NCI-H1092 (cell line): ENCODE data around the gene SMYD2.
"Not testable (repeated sequence)": the region's sequence is repeated elsewhere in the genome, so short reads cannot be mapped to it uniquely, and the experiment has no call there.

Experiments used
- DNase-seq: peaks from one replicate; lab custom pipeline; 2025; lab: John Stamatoyannopoulos, UW

Gene SMYD2

DNA sequence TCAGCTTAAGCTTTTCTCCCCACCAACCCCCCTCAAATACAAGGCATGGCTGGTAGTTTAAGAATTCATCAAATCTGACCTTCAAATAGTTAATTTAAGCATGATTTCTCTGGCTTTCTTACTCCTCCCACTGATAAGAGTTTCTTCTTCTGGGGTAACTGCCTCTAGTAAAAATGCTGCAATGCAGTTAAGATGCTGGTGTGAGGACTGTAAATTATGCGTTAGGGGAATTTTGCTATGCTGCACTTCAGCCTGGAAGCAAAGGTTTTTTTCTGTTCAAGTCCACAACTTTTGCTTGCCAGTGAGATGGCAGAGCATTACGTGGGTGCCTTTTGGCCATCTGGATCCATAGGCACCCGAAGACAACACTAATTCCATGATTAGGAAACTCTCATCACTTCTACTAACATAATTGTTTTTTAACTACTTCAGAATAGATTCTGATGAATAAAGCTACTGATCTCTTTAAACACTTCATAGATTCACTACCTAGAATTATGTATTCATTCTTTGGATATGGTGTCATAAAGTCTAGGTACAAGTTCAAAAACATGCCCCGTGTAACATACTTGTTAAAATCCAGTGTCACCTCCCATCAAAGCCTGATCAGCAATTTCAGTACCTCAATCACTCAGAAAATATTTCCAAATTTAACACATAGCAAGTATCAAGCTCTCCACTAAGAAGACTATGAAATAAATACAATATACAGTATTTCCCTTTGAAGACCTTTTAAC, 8.8 kb upstream of the SMYD2 start:
- no peak for DNase-seq

GRCh38 chr1:214272964-214273533, 7.9 kb upstream of the SMYD2 start:
- DNase-seq, result no peak

DNA sequence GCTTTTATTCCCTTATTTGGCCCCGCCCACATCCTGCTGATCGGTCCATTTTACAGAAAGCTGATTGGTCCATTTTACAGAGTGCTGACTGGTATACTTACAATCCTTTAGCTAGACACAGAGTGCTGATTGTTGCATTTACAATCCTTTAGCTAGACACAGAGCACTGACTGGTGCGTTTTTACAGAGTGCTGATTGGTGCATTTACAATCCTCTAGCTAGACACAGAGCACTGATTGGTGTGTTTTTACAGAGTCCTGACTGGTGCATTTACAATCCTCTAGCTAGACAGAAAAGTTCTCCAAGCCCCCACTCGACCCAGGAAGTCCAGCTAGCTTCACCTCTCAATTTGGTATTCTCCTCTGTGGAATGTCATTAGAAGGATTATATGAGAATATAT, 5.3 kb upstream of the SMYD2 start:
- DNase-seq, result not testable (repeated sequence)

DNA sequence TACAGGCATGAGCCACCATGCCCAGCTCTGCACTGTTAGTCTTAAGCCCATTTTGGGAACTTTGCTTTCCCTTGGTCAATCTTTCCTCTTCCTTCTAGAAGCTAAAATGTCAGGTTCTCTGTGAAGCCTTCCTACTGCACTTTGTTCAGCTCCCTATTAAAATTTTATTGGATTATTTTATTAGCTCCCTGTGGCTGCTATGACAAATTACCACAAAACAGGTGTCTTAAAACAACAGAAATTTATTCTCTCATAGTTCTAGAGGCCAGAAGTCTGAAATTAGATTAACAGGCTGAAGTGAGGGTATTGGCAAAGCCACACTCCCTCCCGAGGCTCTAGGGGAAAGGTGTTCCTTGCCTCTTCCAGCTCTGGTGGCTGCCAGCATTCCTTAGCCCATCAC, 4.2 kb upstream of the SMYD2 start:
- no peak for DNase-seq

- DNase-seq, result no peak
Measured at GRCh38 chr1:214277704-214278635, 3.0 kb upstream of the SMYD2 start.

GRCh38 chr1:214280386-214281020, 456 bp upstream of the SMYD2 start:
- no peak for DNase-seq

DNA sequence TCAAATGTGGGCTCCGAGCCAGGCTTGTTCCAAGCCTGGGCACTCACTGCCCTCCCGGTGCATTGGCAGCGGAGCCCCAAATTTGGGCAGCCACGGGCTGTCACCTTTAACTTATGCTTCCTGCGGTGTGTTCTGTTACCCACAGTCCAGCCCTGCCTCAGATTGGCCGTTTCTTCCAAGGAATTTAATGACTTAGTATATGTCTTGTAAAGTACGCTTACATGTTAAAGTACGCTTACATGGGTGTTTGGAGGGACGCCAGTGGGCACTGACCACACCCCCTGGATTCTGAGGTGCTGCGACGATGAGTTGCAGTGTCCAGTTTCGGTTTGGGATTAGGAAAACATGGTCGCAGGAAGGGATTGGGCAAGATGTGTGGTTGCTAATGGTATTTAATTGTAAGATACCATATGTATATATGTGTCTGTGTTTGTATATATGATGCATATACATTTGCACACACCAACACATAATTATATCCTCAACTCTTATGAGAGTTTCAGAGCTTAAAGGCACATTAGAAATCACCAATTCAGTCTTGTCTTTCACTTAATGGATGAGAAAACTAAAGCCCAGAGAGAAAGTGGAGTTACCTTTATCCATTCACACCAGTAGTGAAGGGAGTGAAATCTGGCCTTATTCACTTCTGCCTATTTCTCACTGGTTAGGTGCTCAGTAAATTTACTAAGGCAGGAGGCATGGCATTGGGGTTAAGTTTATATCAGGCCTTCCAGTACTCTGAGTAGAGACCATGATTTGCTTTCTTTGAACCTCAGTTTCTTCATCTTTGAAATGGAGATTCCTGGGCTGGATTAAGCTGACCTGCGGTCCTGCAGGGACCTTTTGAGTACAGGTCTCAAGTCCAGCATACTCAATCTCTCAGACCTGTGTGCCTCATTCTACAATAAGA, 1.0 kb downstream of the SMYD2 start:
- peak; percentile 15 for DNase-seq

- no peak for DNase-seq
Measured at GRCh38 chr1:214282630-214283242, 1.8 kb downstream of the SMYD2 start.

DNA sequence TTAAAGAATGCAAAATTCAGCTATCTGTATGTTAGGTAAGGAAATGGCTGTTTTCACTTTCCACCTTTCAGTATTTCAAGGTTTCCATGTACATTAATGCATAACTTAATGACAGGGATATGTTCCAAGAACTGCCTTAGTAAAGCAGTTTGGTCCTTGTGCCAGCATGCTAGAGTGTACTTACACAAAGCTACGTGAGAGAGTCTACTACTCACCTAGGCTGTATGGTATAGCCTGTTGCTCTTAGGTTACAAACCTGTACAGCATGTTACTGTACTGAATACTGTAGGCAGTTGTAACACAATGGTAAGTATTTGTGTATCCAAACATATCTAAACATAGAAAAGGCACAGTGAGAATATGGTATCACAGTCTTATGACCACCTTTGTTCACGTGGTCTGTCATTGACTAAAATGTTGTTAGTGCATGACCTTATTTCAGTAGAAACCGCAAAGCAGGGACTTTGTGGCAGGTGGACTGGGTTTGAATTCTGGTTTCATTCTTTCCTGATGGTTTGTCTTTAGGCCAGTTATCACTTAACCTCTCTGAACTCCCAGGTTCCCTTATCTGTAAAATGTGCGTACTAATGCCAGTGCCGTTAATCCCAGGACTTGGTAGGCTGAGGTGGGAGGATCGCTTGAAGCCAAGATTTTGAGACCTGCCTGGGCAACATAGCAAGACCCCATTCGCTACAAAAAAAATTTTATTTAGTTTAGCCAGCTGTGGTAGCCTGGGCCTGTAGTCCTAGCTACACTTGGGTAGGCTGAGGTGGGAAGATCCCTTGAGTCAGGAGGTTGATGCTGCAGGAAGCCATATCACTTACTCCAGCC, 4.9 kb downstream of the SMYD2 start:
- no peak for DNase-seq

- no peak for DNase-seq
Measured at GRCh38 chr1:214287884-214288283, 6.9 kb downstream of the SMYD2 start.

- no peak for DNase-seq
Measured at GRCh38 chr1:214289574-214290272, 8.8 kb downstream of the SMYD2 start.

DNA sequence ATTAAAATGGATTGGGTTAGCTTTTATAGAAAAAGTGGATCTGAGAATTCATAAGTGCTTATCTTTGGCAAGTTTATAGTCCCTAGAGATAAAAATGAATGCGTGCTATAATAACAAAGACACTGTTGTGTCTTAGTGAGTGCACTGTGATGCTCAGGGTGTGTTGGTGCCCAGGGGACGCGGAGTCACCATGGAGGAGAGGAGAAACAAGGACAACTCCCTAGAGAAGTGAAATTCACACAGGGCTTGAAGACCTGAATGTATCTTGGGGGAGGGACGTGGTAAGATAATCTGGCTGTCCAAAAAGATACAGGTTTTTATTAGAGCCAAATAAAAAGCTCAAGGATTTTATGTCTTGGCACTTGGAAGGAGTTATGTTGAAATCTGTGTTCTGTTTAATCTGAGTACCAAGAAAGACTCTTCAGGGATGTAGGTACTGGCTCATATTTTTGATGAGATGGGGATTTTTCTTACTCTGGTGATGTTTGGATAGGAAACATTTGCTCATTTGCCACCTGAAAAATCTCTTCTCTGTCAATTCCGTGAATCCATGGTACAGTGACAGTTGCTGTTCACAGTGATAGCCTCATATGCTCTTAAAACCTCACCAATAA, 9.6 kb downstream of the SMYD2 start:
- no peak for DNase-seq

GRCh38 chr1:214292322-214292721, 11.4 kb downstream of the SMYD2 start:
- DNase-seq, result no peak

DNA sequence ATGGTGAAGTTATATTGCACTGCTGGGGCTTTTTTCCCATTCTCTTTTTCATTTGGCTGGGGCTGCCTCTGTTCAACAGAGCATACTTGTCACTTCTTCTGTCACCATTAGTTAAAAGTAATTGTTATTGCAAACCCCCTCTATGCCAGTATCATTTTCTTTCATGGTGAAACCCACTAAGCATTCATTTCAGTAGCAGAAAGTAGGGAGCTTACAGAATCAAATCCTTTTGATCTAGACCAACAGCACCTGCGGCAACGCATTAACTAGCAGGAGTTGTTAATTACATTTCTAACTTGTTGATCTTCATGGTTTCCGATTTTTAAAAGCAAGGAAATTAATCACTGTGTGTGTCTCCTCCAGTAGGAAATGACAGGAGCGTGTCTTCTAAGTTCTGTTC, 15.0 kb downstream of the SMYD2 start:
- DNase-seq, result no peak

GRCh38 chr1:214296860-214297745, 16.1 kb downstream of the SMYD2 start:
- DNase-seq, result no peak

GRCh38 chr1:214300149-214300780, 19.3 kb downstream of the SMYD2 start:
- DNase-seq, result no peak

DNA sequence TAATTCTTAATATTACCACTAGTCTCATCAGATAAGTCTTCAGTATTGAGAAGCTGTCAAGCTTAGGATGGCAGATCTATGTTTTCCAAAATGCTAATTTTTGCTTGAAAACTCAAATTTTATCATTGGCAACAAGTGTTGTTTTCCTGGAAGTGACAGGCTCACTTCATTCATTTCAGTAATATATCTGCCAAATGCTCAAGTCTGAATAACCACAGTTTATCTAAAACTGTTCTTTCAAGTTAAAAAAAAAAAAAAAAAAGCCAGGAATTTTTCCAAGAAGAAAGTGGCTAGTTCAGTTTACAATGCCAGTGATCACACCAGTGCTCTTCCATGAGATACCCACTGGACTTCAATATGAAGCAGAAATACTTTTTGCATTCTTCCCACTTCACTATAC, 20.6 kb downstream of the SMYD2 start:
- no peak for DNase-seq
